Measurements from ENCODE around the gene UBXN2A.

The UBXN2A gene, protein sequence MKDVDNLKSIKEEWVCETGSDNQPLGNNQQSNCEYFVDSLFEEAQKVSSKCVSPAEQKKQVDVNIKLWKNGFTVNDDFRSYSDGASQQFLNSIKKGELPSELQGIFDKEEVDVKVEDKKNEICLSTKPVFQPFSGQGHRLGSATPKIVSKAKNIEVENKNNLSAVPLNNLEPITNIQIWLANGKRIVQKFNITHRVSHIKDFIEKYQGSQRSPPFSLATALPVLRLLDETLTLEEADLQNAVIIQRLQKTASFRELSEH

DNA sequence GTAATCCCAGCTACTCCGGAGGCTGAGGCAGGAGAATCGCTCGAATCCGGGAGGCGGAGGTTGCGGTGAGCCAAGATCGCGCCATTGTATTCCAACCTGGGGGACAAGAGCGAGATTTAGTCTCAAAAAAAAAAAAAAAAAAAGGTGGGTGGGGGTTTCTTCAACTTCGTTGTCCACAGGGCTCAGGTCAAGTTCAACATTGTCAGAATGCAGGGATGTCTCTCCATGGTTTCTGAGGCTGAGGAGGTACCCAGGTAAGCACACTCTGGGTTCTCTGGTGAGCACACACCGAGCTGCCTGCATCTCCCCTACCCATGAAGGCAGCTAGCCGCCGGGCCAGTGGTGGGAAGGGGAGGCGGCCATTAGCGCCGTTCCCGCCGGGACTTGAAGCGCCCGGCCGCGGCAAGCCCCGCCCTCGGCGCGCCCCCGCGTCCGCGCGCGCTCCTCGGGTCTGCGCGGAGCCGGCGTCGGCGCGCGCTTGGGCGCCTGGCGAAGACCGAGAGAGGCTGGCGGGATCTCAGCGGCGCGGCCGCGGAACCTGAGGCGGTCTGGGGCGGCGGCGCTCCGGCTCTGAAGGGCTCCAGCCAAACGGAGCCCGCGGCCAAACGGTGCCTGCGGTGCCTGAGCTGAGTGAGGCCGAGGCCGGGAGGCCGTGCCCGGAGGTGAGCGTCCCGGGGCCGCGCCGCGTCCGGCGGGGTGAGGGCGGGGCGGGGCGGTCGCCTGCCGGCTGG is at the start of gene UBXN2A:
UBXN2A (plus strand) TSS at position 477 of the 731 bp plus-strand sequence. CDS start 17,852 bp downstream, outside the sequence.
- DNase-seq (ENCODE audit: low read depth), result peak; percentile 37

DNA sequence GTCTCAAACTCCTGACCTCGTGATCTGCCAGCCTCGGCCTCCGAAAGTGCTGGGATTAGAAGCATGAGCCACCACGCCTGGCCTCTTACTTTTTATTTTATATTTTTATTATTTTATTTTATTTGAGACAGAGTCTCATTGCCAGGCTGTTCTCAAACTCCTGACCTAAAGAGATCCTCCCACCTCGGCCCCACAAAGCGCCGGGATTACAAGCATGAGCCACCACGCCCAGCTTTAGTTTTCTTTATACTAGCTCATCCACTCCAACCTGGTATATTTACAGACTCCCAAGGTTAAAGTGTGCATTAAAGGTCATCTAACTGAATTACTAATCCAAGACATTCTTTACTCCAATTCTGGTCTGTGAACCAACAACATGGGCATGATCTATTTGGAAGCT is 40.1 kb upstream of the UBXN2A start:
- no peak for DNase-seq (ENCODE audit: low read depth)

DNA sequence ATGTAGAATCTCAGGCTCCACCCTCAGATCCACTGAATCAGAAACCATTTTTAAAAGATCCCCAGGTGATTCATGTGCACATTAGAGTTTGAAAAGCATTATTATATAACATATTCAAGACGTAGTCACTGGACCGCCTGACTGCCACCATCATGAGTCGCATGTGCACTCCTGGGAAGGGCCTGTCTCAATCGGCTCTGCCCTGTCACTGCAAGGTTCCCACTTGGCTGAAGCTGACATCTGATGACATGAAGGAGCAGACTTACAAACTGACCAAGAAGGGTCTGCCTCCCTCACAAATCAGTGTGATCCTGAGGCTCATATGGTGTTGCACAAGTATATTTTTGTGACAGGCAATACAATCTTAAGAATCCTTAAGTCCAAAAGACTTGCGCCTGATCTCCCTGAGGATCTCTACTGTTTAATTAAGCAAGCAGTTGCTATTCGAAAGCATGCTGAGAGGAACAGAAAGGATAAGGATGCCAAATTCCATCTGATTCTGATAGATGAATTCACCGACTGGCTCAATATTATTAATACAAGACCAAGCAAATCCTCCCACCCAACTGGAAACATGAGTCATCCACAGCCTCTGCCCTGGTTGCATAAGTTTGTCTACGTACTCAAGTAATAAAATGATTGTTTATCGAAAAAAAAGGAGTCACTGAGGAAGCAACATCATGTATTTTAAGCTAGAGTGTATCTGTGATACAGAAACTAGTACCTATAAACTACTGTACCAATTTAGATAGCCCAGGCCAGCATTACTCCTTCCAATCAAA is 39.5 kb upstream of the UBXN2A start:
- DNase-seq (ENCODE audit: low read depth), result no peak

DNA sequence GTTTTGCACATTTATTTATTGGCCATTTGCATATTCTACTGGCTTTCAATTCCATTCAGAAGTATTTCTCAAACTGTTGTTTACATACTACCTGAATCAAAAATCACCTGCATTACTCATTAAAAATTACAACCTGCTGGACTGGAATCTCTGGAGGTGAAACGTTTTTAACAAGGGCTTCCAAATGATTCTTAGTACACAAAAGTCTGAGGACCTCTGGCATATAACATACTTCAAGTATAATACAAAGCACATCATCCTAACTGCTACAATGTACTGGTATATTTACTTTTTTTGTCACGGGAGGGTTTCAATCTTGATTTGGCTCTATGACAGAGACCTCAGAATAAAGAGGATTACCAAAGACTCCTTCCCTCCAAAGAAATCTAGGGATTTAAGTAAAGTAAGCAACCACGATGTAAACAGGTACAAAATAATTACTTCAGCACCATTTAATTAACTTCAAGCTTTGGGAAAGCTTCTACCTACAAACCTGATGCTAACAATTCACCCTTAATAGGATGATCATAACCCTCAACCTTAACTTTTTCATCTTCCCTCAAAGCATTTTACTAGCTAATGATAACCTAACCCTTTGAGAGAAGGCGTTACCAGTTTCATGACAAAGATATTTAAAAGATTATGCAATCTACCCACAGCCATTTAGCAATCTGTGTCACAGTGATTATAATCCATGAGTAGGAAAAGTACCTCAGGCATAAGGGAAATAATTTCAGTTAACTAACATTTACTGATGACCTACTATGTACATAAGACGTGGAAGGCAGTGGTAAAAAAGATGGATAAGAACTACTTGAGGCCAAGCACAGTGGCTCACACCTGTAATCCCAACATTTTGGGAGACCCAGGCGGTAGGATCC is 38.1 kb upstream of the UBXN2A start:
- DNase-seq (ENCODE audit: low read depth), result no peak

DNA sequence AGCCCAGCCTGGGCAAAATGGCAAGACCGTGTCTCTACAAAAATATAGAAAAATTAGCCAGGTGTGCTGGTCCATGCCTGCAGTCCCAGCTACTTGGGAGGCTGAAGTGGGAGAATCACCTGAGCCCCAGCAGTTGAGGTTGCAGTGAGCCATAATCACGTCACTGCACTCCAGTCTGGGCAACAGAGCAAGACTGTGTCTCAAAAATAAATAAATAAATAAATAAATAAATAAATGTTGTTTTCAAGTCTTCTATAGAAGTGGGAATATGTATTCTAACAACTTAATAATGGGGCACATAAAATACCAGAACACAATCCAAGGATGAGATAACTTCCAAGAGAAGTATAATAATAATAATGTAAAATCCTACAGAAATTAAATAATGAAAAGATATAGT is 37.2 kb upstream of the UBXN2A start:
- DNase-seq (ENCODE audit: low read depth), result no peak

DNA sequence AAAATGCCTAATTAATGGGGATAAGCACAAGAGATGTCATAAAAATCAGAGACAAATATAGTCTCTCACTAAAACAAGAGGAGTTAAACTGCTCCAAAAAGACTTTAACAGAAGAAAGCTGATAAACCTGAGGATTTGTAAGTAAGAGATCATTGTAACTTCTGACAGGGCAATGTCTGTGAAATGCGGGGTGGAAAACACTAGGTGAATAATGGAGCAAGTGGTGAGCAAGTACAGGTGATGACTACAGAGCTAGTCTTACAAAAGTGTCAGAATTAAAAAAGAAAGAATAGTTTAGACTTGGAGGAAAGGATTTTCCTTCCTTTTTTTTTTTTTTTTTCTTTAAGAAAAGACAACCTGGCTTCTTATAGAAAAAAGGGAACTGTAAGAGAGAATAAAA is 36.0 kb upstream of the UBXN2A start:
- DNase-seq (ENCODE audit: low read depth), result no peak

DNA sequence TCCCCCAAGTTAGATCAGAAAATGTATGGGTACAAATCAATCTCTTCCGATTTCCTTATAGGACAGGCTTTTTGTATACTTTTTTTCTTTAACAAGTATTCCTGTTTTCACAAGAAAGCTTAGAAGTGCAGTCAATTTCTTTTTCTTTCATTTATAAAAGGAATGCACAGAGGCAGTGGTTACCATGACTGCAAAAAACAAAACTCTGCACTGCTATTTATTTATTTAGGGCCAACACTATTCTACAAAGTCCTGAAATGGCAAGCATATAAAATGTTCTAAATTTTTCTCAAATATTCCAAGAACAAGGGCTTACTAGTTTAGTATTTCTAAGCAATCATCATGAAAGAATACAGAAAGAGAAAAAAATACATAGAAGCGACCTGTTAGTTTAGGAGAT is 35.6 kb upstream of the UBXN2A start:
- DNase-seq (ENCODE audit: low read depth), result no peak

DNA sequence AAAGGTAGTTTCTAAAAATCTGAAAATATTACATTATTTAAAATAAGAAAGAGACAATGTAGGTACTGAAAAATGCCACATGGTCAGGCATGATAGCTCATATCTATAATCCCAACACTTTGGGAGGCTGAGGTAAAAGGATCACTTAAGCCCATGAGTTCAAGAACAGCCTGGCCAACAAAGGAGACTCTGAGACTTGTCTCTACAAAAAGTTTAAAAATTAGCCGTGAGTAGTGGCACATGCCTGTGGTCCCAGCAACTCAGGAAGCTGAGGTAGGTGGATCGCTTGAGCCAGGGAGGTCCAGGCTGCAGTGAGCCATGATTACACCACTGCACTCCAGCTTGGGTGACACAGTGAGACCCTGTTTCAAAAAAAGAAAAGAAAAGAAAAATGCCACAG is 35.1 kb upstream of the UBXN2A start:
- no peak for DNase-seq (ENCODE audit: low read depth)

DNA sequence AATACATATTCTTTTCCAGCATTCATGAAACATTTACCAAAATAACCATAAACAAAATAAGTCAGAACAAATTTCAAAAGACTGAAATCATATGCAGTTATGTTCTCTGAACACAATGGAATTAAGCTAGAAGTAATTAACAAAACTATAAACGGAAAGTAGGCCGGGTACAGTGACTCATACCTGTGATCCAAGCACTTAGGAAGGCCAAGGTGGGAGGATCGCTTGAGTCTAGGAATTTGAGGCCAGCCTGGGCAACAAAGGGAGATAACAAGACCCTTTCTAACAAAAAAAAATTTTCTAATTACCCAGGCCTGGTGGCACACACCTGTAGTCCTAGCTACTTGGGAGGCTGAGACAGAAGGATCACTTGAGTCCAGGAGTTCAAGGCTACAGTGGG is 28.2 kb upstream of the UBXN2A start:
- DNase-seq (ENCODE audit: low read depth), result no peak

DNA sequence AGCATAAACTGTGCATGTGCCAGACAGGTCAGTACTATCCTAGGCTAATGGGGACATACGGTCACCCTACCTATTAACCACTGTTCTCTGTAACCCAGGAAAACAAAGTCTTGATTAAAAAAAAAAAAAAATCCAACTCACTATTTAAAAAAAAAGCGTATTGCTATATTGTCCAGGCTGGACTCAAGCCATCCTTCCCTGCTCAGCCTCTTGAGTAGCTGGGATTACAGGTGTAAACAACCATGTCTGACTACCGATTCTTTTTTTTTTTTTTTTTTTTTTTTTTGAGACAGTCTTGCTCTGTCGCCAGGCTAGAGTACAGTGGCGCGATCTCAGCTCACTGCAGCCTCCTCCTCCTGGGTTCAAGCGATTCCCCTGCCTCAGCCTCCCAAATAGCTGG is 24.9 kb upstream of the UBXN2A start:
- DNase-seq (ENCODE audit: low read depth), result no peak

DNA sequence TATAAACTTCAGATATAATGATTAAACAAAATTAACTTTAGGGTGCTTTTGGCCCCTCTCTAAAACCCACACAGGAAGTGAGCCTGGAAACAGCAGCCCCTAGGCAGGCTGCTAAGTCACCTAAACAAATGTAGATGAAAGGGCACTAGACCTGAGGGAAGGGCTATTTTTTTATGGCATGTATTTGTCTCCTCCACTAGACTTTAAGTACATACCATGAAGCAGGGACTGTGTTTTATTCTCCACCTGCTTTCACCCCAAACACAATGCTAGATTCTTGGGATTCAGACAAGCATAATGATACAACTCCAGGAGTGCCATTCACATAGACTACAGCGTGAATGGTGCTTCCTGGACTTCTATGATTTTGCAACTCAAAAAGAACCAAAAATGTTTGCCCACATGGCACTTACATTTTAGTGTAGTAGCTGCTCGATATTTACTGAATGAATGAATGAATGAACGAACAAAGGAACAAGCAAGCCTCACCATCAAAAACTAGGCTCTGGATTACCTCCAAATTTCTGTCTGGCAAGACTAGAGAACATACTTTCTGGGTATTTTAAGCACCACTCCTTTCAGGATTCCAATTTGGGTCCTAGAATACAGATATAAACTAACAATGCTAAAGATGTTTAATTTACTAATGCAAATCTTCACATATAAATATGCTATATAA is 23.4 kb upstream of the UBXN2A start:
- DNase-seq (ENCODE audit: low read depth), result no peak

DNA sequence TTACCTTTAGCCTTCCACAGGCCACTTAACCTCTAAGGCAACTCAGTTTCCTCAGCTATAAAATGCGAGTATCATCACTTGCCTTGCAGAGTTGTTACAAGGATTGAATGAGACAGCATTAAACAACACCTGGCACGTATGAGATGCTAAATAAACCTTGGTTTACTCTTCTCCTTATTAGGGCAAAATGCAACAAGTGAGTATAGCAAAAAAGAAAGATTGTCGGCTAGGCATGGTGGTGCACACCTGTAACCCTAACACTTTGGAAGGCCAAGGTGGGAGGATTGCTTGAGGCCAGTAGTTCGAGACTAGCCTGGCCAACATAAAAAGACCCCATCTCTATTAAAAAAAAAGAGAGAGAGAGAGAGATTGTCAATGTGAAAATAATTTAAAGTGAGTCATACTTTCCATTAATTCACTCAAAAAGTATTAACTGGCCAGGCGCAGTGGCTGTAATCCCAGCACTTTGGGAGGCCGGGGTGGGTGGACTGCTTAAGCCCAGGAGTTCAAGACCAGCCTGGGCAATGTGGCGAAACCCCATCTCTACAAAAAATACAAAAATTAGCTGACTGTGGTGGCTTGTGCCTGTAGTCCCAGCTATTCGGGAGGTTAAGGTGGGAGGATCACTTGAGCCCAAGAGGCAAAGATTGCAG is 21.3 kb upstream of the UBXN2A start:
- no peak for DNase-seq (ENCODE audit: low read depth)

DNA sequence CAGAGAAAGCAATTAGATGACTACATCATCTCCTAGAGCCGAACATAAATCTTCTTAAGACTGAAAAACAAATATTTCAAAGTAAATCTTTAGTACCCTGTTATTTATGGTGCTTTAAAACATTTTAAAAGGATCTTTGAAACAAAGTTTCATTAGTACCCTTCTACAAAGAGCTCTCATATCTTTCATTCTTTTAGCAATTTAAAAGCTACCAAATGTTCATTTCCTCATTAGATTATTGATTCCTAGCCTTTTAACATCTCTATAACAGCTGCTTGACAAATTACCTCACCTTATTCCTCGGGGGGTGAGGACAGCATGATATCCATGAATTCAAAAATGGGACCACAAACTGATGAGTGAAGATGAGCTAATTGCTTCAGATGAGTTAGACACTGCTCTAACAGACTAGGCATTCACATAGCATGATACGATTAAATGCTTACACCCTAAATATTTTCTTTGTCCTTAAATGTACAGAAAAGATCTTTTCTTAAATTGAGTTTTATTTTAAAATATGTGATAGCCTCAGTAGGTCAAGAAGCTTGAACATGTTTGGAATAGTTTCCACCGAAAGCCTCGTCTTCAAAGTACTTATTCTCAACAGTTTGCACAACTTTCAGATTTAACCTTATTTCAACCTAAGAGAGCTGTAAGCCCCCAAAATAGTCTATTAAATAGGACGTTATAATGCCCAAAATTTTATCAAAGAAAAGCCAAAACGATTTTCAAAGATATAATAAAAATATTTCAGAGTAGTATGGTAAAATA is 15.5 kb upstream of the UBXN2A start:
- no peak for DNase-seq (ENCODE audit: low read depth)

DNA sequence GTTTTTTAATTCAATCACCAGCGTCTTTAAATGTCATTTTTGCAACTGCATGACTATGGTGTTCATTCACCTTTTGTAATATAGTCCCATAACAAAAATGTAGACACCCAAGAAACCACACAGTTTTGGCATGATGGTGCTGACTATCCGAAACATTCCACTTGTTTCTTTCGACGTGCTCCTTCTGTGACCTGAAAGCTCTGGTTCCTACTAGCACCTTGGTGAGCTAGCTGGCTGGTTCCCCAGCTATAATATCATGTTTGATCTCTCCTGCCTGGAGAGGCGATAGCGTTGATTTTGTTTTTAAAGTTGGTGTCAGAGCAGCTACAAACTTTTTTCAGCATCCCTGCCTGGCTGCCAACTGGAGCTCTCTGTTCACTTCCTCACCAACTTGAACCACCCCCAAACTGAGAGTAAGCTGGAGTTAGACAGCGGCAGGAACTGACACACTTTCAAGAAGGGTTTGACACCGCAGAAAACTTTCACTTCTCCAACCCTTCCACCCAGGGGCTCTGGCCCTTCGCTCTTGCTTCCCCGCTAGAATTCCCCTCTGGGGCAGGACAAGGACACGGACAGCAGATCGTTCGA is 14.5 kb upstream of the UBXN2A start:
- DNase-seq (ENCODE audit: low read depth), result peak; percentile 56

DNA sequence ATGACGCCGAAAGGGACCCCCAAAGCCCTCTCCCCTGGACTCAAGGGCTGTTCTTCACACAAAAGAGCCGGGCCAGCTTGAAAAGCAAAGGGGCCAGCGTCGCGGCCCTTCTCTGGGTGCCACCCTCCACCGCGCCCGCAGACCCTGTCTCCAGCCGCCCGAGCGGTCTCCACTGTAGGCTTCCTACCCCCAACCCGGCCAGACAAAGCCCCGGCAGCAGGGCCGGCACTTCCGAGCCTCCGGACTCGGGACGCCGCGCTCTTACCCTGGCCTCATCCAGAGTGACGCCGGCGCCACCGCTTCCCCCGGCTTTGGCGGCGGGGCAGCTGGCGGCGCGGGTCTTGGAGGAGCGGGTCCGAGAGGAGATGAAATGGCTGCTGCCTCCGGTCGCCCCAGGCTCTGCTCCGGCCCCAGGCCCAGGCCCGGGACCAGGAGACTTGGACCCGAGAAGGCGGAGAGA is 13.9 kb upstream of the UBXN2A start:
- no peak for DNase-seq (ENCODE audit: low read depth)

DNA sequence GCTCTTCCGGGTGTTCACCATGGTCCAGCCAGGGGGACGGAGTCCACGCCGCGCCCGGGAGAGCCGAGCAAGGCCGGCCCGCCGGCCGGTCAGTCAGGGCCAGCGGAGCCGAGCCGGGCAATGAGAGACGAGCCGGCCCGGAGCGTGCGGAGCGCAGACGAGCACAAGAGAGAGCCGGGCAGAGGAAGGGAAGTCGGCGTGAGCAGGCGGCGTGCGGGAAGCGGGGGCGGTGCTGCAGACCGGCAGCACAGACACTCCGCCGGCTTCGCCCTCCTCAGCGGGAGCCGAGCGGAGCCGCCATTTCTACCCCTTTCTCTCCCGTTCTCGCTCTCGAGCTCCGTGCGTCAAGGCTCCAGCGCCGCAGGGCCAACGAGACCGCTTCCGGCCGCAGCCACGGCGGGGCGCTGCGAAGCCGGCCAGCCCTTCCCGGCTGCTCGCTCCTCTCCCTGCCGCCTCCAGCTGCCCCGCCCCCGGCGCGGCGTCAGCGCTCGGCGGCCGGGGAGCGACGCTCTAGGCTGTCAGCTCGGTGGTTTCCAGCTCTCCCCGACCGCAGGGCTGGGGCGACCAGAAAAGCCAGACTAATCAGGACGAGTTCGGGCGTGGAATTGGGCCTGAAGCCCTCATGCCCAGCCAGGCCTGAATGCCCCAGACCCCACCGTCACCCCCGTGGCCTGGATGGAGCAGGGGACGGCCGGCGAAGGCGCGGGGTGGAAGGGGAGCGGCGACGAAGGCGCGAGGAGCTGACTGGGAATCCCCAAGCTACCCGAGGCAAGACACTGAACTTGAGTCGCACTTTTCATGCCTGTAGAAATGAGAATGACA is 13.3 kb upstream of the UBXN2A start, which contains the start of gene ATAD2B:
ATAD2B (minus strand) TSS at position 374 of the 822 bp plus-strand sequence; CDS start at position 21, 353 bp downstream.
- DNase-seq (ENCODE audit: low read depth), result peak; percentile 90

DNA sequence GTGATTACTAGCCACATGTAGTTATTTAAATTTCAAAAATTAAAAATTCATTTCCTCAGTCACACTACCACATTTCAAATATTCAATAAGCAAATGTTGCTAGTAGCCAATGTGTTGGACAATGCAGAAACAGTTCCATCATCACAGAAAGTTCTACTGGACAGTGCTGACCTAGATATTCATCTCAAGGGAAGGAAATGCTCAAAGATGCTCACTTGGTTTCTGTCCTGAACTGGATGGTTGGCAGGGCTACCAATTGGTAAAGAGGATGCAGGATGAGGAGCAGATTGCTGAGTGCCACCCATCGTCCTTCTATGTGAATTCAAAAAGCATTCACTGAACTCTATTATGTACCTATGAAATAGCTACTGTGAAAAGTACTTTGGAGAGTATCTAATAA is 6.0 kb upstream of the UBXN2A start:
- no peak for DNase-seq (ENCODE audit: low read depth)
